Choroid plexus epithelial cell (primary cell): ENCODE results near the gene SOCS6.

Experiments
- DNase-seq: peaks from one replicate; pipeline ENCODE4 v3.0.0-alpha.2; 2010; ENCODE audit warnings: low read depth
- H3K4me3 ChIP-seq: 2 replicates; pipeline ENCODE4 v1.5.1; 2011; ENCODE audit warnings: low read depth, mild to moderate bottlenecking, control low read depth, low read length, moderate library complexity
- TF ChIP-seq, protein P1 (sequence below): conservative IDR thresholded peaks from 2 replicates; pipeline ENCODE4 v1.5.1; 2011; ENCODE audit warnings: low read depth, mild to moderate bottlenecking, control low read depth, inconsistent platforms, low read length, moderate library complexity

Gene SOCS6

GRCh38 chr18:70276416-70277191 lies 12.2 kb upstream of the SOCS6 start:
- no peak overlapping the region for H3K4me3 ChIP-seq
- TF ChIP-seq, protein P1, sequence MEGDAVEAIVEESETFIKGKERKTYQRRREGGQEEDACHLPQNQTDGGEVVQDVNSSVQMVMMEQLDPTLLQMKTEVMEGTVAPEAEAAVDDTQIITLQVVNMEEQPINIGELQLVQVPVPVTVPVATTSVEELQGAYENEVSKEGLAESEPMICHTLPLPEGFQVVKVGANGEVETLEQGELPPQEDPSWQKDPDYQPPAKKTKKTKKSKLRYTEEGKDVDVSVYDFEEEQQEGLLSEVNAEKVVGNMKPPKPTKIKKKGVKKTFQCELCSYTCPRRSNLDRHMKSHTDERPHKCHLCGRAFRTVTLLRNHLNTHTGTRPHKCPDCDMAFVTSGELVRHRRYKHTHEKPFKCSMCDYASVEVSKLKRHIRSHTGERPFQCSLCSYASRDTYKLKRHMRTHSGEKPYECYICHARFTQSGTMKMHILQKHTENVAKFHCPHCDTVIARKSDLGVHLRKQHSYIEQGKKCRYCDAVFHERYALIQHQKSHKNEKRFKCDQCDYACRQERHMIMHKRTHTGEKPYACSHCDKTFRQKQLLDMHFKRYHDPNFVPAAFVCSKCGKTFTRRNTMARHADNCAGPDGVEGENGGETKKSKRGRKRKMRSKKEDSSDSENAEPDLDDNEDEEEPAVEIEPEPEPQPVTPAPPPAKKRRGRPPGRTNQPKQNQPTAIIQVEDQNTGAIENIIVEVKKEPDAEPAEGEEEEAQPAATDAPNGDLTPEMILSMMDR: no peak
- no peak for DNase-seq

- DNase-seq: no peak
- TF ChIP-seq, protein P1: no peak
- no peak overlapping the region for H3K4me3 ChIP-seq
These were observed 9.4 kb upstream of the SOCS6 start for GRCh38 chr18:70279470-70279869.

- H3K4me3 ChIP-seq: no peak overlapping the region
- no peak for DNase-seq
- TF ChIP-seq, protein P1: no peak
These were observed 8.6 kb upstream of the SOCS6 start for GRCh38 chr18:70280007-70280925.

DNA sequence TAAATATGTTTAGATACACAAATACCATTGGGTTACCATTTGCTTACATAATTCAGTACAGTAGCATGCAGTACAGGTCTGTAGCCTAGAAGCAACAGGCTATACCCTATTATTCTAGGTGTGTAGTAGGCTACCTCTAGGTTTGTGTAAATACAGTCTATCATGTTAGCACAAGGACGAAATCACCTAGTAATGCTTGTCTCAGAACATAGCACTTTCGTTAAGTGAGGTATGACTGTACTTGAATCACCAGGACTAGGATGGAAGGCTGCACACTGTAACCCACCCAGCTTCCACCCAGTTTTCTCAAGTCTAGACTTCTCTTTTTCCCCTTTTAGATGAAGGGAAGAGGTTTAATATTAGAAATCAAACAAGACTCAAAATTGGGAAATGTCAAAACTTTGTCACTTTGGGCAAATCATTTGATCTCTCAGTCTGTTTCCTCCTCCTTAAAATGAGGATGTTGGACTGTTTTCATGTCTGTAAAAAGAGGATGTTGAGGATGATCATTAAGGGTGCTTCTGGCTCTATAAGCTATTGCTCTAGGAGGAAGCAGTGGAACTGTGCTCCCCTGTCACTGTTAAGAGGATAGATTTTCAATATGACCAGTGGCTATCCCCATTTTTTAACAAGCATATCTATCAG lies 3.7 kb upstream of the SOCS6 start:
- DNase-seq: no peak
- TF ChIP-seq, protein P1: no peak
- H3K4me3 ChIP-seq: no peak overlapping the region

GRCh38 chr18:70287731-70288130 lies 1.1 kb upstream of the SOCS6 start:
- no peak overlapping the region for H3K4me3 ChIP-seq
- TF ChIP-seq, protein P1: no peak
- no peak for DNase-seq

GRCh38 chr18:70288171-70288850 lies 534 bp upstream of the SOCS6 start:
- TF ChIP-seq, protein P1: no peak
- peak overlapping the region; percentile 75 for H3K4me3 ChIP-seq
- DNase-seq: peak; percentile 36
